Neural progenitor cell (in vitro differentiated cells): ENCODE measurements around the gene PLEKHG2. TPM values are rescaled to one million over a fixed set of nuclear protein-coding genes. Genes with fewer than 3 reads are reported as not detected.

Experiments
- DNase-seq: peaks from one replicate; pipeline ENCODE4 v3.0.0-alpha.2; 2016; ENCODE audit warnings: low spot score
- H2AFZ ChIP-seq: fragments of 200-600 bp; sonication (generic); replicated peaks from 2 replicates; pipeline ENCODE4 v1.6.1; 2016; ENCODE audit warnings: antibody characterized with exemption
- H3F3A ChIP-seq: fragments of 200-600 bp; sonication (generic); 2 replicates; pipeline ENCODE4 v1.6.1; 2016; ENCODE audit warnings: antibody characterized with exemption, low read depth
- H3K27ac ChIP-seq: fragments of 200-600 bp; sonication (generic); 2 replicates; pipeline ENCODE4 v1.5.1; 2016; ENCODE audit warnings: mild to moderate bottlenecking
- H3K27me3 ChIP-seq: fragments of 200-600 bp; sonication (generic); 2 replicates; pipeline ENCODE4 v1.6.1; 2016; ENCODE audit warnings: mild to moderate bottlenecking, moderate library complexity
- H3K36me3 ChIP-seq: fragments of 200-600 bp; sonication (generic); 2 replicates; pipeline ENCODE4 v1.5.1; 2016
- H3K4me1 ChIP-seq: fragments of 200-600 bp; sonication (generic); 2 replicates; pipeline ENCODE4 v1.6.1; 2016; ENCODE audit warnings: mixed run types
- H3K4me2 ChIP-seq: fragments of 200-600 bp; sonication (generic); 2 replicates; pipeline ENCODE4 v1.6.1; 2016
- H3K4me3 ChIP-seq: fragments of 200-600 bp; sonication (generic); 2 replicates; pipeline ENCODE4 v1.5.1; 2016
- H3K79me2 ChIP-seq: fragments of 200-600 bp; sonication (generic); 2 replicates; pipeline ENCODE4 v1.6.1; 2016; ENCODE audit warnings: low read depth
- H3K9ac ChIP-seq: fragments of 200-600 bp; sonication (generic); 2 replicates; pipeline ENCODE4 v1.6.1; 2016
- H3K9me3 ChIP-seq: fragments of 200-600 bp; sonication (generic); 2 replicates; pipeline ENCODE4 v1.5.1; 2016; ENCODE audit warnings: low read depth
- H4K20me1 ChIP-seq: fragments of 200-600 bp; sonication (generic); 2 replicates; pipeline ENCODE4 v1.6.1; 2016; ENCODE audit warnings: low read depth
- H3K27ac Mint-ChIP-seq: 3 replicates; pipeline ENCODE4 v1.8.0; 2021; ENCODE audit warnings: mixed read lengths
- H3K27me3 Mint-ChIP-seq: 2 replicates; pipeline ENCODE4 v1.8.0; 2022; ENCODE audit warnings: low read depth, mild to moderate bottlenecking, inconsistent platforms, moderate library complexity, mixed read lengths; ENCODE audit not compliant: insufficient read depth
- H3K36me3 Mint-ChIP-seq: 3 replicates; pipeline ENCODE4 v1.8.0; 2021; ENCODE audit warnings: mixed read lengths
- H3K4me1 Mint-ChIP-seq: 3 replicates; pipeline ENCODE4 v1.8.0; 2021; ENCODE audit warnings: mixed read lengths
- H3K4me3 Mint-ChIP-seq: 3 replicates; pipeline ENCODE4 v1.8.0; 2021; ENCODE audit warnings: mild to moderate bottlenecking, moderate library complexity, mixed read lengths
- H3K9me3 Mint-ChIP-seq: 3 replicates; pipeline ENCODE4 v1.8.0; 2020; ENCODE audit warnings: mixed read lengths
- CTCF ChIP-seq: fragments of 200-600 bp; sonication (generic); IDR thresholded peaks from 2 replicates; pipeline ENCODE4 v1.5.1; 2017; ENCODE audit warnings: antibody characterized with exemption, mild to moderate bottlenecking
- EZH2 ChIP-seq: fragments of 200-600 bp; sonication (generic); IDR thresholded peaks from 2 replicates; pipeline ENCODE4 v1.6.1; 2017; ENCODE audit warnings: antibody characterized with exemption, mild to moderate bottlenecking, moderate library complexity
- EZH2phosphoT487 ChIP-seq: fragments of 200-600 bp; sonication (generic); IDR thresholded peaks from 2 replicates; pipeline ENCODE4 v1.6.1; 2017; ENCODE audit warnings: antibody characterized with exemption
- total RNA-seq: library from RNA; depleted of rRNA; stranded (reverse); fragments of >200 nt; gene quantifications from 2 replicates; pipeline ENCODE4 v1.2.3, GENCODE V29; 2015; ENCODE audit warnings: low replicate concordance

PLEKHG2 gene
- total RNA-seq, 1 donor from 2014 or later = 10.7 TPM

- Histone ChIP-seq H3K4me3 (no peak overlapping the region), H3K9ac (no peak overlapping the region), H3K9me3 (no peaks in the 10 kb centered on the region), H3K36me3 (no peaks in the 10 kb centered on the region), H4K20me1 (peaks cover 33% of the 10 kb centered on the region), H3K27me3 (no peaks in the 10 kb centered on the region), H2AFZ (no peak overlapping the region), H3K79me2 (peaks cover 31% of the 10 kb centered on the region), H3F3A (peaks cover 4% of the 10 kb centered on the region), H3K4me2 (no peak overlapping the region), H3K27ac (no peak overlapping the region), H3K4me1 (peaks cover 11% of the 10 kb centered on the region)
- Mint-ChIP-seq H3K27me3 (no peaks in the 10 kb centered on the region), H3K27ac (no peak overlapping the region), H3K4me3 (no peak overlapping the region), H3K4me1 (peaks cover 23% of the 10 kb centered on the region), H3K9me3 (no peaks in the 10 kb centered on the region), H3K36me3 (peaks cover 24% of the 10 kb centered on the region)
- no peak for DNase-seq
- TF ChIP-seq EZH2phosphoT487 (no peak), EZH2 (no peak), CTCF (no peak)
Observed at GRCh38 chr19:39419003-39419402, 6.5 kb downstream of the PLEKHG2 start.

GRCh38 chr19:39420769-39421168 lies 8.3 kb downstream of the PLEKHG2 start:
- Histone ChIP-seq H4K20me1 (peaks cover 19% of the 10 kb centered on the region), H3K9me3 (no peaks in the 10 kb centered on the region), H3K36me3 (no peaks in the 10 kb centered on the region), H3K4me2 (no peak overlapping the region), H3K4me3 (no peak overlapping the region), H3K4me1 (no peaks in the 10 kb centered on the region), H2AFZ (no peak overlapping the region), H3F3A (peaks cover 2% of the 10 kb centered on the region), H3K79me2 (peaks cover 13% of the 10 kb centered on the region), H3K27me3 (no peaks in the 10 kb centered on the region), H3K9ac (no peak overlapping the region), H3K27ac (no peak overlapping the region)
- peaks cover 25% of the 10 kb centered on the region for H3K36me3 Mint-ChIP-seq
- DNase-seq = no peak
- peaks cover 4% of the 10 kb centered on the region for H3K27me3 Mint-ChIP-seq
- no peak overlapping the region for H3K27ac Mint-ChIP-seq
- no peaks in the 10 kb centered on the region for H3K9me3 Mint-ChIP-seq
- H3K4me3 Mint-ChIP-seq = no peak overlapping the region
- TF ChIP-seq EZH2phosphoT487 (no peak), EZH2 (no peak), CTCF (no peak)
- H3K4me1 Mint-ChIP-seq = peaks cover 10% of the 10 kb centered on the region

- Histone ChIP-seq H3K9me3 (no peaks in the 10 kb centered on the region), H4K20me1 (peaks cover 7% of the 10 kb centered on the region), H3K4me2 (no peak overlapping the region), H3K36me3 (no peaks in the 10 kb centered on the region), H3K79me2 (peaks cover under 1% of the 10 kb centered on the region), H3F3A (peaks cover 4% of the 10 kb centered on the region), H3K9ac (no peak overlapping the region), H3K4me3 (no peak overlapping the region), H3K27ac (no peak overlapping the region), H3K27me3 (no peaks in the 10 kb centered on the region), H3K4me1 (no peaks in the 10 kb centered on the region), H2AFZ (no peak overlapping the region)
- Mint-ChIP-seq H3K4me1 (peaks cover 15% of the 10 kb centered on the region), H3K36me3 (peaks cover 30% of the 10 kb centered on the region), H3K27ac (no peak overlapping the region), H3K4me3 (no peak overlapping the region), H3K27me3 (peaks cover 4% of the 10 kb centered on the region), H3K9me3 (no peaks in the 10 kb centered on the region)
- no peak for DNase-seq
- TF ChIP-seq EZH2 (no peak), CTCF (no peak), EZH2phosphoT487 (no peak)
Observed at GRCh38 chr19:39422020-39422419, 9.6 kb downstream of the PLEKHG2 start.
